HG03457 (cell line): ENCODE measurements around the gene SETD4.

Source experiments
- ATAC-seq: cut with Tn5 transposase; IDR thresholded peaks from one replicate; pipeline ENCODE4 v1.9.1; 2021; ENCODE audit warnings: moderate number of reproducible peaks; ENCODE audit not compliant: unreplicated experiment

Gene SETD4

DNA sequence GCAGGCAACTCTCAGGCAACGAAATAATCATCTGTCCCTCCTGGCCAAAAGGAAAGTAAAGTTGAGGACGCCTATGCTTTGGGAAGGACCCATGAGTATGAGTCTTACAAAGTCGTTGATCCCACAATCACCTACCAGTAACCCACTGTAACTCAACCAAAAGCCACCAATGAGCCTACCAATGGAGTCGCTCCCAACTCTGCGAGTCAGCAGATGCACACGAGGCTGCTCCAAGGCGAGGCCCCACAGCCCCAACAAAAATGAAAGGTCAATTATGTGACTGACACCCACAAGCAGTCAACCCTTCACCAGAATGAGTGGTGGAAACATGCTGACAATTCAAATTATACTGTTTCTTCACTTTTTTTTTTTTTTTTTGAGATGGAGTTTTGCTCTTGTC is 12.0 kb downstream of the SETD4 start:
- ATAC-seq = no peak

DNA sequence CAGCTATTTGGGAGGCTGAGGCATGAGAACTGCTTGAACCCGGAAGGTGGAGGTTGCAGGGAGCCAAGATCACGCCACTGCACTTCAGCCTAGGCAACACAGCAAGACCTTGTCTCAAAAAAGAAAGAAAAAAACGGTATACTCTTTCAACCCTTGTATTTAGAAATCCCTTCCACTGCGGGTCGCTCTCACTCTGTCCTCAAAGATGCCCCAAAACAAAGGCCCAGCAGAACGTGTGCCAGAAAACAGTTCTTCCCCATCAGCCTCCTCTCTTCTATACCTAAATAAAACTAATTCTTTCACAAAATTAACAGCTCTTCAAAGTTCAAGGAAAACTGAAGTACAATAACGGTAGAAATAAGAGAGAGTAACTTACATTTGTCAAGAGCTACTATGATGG is 13.2 kb downstream of the SETD4 start:
- ATAC-seq = no peak

DNA sequence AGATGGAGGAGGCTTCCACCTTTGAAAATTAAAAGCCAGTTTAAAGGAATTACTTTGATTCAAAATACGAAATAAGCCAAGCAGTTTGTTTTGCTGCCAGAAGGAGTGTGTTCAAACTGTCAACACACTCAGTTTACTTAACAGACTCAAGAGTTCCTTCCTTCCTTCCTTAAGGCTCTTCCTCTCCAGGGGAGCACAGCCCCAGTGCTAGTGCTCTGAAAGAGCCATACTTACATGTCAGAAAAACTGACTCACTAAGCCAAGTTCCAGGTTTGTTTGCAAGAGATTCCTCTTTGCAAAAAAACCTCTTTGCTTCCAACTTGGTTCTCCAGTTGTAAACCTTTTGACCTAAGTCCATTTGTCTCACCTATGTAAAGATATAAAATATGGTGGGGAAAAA is 14.3 kb downstream of the SETD4 start:
- ATAC-seq = no peak

DNA sequence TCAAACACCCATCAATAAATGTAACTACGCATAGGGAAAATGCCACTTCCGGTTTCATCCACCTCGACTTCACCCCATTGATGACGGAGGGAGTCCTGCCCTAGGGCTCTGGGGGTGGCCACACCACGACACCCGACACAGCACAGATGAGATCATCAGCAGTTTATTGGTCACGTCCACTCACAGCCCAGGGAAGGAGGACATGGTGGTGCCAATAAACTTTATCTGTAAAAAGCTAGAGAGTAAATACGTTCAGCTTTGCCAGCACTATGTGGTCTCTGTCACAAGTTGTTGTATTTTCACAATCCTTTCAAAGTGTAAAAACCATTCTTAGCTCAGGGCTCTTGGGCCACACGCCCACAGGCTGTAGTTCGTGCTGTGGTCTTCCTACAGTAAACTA is 16.3 kb downstream of the SETD4 start:
- ATAC-seq = no peak

DNA sequence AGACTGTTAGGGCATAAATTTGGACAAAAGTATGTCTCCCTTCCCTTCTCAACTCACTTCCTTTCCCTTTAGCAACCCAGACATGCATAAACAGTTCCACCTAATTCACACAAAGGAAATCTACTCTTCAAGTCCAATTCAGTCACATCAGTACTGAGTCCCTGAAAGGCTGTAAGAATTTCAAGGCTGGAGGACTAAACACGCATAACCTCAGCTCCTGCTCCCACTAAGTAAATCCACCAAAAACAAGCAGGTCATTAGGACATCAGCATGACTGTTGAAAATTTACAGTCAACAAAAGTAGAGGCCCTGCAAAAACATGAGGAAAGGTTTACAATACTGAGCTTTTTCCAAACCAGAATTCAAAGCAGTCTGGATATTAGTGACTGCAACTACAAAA is 18.4 kb downstream of the SETD4 start:
- no peak for ATAC-seq

DNA sequence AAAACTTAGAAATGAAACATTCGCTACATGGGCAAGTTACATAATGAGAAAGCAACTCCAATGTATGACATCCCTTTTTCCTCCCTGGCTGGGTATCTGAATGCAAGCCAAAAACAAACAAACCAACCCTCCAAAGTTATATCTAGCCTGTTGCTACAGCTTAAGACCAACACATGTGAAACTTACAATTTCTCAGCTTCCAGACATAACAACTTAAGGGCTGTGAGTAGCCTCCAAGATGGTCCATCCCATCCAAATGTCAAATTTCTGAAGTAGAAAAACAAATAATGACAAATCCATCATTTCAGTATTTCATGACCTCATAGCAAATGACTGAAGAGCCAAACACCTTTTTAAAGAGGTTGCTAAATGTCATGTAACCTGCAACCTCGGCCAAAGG is 19.9 kb downstream of the SETD4 start:
- ATAC-seq = no peak

DNA sequence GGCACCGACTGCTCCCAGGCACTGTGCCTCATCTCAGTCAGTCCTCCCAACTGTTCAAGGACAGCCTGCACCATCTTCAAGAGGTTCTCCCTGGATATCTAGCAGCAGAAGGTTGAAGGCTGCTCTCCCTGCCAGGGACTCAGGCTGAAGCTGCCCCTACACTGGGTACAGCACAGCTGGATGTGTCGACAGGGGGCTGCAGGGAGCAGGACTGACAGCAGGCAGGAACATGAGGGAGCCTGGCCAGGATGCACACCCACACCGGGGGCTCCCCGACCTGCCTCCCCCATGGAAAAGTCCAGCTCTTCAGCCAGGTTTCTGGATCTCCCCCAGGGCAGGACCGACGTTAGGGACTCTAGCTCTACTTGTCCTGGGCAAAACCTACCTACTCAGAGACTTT is 20.5 kb downstream of the SETD4 start:
- no peak for ATAC-seq

DNA sequence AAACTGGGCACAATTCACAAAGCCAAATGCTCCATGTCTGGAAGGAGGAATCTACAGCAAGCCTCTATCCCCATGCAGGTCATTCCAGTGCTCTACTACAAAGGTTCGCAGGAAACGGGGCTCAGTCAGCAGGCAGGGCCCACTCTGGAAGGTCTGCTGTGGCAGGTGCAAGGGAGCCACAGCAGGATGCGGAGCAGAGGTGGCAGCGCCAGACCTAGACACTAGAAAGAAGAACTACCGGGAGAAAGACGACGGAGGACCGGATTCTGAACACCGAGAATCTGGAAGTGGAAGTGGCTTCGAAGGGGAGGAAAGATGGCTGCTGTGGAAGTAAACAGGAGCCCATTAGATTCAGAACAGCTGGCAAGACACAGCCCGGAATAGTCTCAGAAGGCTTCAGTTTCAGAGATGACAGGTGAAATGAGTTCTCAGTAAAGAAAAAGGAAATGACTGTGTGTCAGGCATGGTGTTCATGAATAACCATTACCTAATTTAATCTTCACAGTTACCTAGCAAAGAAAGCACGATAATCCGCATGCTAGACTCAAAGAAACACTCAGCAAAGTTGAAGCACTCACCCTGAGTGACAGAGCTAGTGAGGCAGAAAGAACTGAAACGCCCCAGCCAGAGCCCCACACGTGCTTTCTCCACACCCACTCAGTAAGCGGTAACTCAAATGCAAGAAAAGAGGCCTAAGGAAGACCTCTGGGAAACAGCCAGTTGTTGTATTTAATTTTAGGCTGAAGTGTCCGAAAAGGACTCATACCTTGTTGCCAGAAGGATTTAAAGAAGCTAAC is 21.4 kb downstream of the SETD4 start:
- ATAC-seq = no peak

DNA sequence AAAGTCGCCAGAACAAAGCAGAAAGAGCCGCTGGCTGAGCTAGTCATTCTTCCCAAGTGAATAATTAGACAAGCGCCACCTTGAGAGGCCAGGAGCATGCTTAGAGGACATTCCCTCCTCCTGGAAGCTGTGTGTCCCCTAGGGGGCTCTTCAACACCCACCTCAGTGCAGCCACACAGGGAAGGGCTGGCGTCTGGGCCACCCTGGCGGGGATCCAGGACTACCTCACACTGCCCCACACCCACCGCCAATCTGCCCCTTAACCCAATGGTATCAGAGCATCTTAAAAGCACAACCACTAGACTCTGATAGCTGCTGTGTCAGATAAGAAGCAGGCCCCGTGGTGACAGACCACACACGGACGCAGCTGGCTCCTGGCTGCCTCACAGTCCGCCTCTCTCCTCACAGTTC is 24.9 kb downstream of the SETD4 start:
- ATAC-seq = no peak

DNA sequence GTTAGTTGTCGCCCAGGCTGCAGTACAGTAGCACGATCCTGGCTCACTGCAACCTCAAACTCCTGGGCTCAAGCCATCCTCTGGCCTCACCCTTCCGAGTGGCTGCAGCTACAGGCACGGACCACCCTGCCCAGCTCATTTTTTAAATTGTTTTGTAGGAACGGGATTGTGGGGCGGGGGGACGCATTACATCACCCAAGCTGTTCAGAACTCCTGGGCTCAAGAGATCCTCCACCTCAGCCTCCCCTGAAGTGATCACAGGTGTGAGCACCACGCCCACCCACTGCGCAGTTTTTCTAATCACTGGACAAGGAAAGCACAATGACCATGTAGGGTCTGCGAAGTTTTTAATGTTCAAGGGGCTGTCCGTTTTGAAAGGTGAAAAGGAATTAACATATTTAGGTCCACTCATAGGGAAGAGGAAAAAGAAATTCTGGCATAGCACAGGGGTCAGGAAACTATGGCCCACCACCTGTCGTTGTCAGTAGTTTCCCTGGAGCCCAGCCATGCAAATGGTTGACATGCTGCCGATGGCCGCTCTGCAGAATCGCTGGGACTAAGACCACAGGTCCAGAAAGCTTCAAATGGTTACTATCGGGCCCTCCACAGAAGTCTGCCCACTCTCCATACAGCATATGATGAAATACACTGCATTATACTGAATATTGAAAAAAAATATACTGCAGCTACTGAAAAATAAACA is 26.0 kb downstream of the SETD4 start:
- no peak for ATAC-seq

DNA sequence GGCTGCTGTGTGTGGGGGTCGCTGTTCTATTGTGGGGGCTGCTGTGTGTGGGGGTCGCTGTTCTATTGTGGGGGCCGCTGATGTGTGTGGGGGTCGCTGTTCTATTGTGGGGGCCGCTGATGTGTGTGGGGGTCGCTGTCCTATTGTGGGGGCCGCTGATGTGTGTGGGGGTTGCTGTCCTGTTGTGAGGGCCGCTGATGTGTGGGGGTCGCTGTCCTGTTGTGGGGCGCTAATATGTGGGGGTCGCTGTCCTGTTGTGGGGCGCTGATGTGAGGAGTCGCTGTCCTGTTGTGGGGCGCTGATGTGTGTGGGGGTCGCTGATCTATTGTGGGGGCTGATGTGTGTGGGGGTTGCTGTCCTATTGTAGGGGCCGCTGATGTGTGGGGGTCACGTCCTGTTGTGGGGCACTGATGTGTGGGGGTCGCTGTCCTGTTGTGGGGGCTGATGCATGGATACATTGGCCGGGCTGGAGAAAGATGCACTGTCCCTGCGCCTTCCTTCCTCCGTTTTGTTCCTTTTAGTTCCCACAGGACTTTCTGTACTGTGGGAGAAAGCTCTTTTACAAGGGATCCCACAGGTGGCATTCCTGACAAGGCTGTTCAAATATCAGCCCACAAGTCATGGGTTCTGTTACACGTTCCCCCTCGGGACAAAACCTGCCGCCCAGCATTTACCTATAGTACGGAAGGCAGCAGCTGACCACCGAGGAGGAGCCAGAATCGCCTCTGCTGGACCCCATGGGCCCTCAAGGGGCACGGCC is 27.5 kb downstream of the SETD4 start:
- ATAC-seq = no peak

DNA sequence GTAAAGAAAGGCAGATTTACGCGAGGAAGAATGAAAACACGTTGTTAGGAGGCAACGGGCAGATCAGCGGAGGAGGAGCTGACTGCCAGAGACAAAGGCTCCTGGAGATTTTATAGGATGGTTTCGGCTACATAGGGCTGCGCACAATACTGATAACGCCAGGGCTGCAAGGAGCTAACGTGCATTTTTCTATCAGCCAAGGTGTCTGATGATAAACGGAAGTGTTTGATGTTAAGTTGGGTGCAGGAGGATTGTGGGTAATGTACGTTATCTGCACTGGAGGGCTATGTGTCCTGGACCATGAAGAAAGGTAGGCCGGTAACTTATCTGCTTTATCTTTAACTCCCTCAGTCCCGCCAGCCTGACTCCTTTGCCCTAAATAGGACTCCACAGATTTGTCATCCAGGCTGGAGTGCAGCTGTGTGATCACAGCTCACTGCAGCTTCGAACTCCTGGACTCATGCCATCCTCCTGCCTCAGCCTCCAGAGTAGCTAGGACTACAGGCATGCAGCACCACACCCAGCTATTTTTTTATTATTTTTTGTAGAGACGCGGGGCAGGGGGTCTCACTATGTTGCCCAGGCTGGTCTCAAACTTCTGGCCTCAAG is 29.6 kb downstream of the SETD4 start:
- ATAC-seq = no peak

DNA sequence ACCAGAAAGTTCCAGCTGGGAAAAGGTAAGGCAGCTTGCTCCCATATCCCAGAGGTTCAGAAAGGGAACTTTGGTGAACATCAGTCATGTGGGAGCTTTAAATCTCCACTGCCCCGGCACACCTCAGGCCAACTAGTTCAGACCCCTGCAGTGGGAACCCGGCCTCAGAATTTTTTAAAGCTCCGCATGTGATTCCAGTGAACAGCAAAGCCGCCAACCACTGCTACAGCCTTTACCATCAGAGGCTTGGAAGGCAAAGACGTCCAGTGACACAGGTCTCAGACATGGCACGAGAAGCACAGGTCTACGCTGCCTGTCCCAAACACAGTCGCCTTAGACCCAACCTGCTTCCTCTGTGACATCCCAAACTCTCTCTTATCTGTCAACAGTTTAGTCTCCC is 31.0 kb downstream of the SETD4 start:
- ATAC-seq = no peak

DNA sequence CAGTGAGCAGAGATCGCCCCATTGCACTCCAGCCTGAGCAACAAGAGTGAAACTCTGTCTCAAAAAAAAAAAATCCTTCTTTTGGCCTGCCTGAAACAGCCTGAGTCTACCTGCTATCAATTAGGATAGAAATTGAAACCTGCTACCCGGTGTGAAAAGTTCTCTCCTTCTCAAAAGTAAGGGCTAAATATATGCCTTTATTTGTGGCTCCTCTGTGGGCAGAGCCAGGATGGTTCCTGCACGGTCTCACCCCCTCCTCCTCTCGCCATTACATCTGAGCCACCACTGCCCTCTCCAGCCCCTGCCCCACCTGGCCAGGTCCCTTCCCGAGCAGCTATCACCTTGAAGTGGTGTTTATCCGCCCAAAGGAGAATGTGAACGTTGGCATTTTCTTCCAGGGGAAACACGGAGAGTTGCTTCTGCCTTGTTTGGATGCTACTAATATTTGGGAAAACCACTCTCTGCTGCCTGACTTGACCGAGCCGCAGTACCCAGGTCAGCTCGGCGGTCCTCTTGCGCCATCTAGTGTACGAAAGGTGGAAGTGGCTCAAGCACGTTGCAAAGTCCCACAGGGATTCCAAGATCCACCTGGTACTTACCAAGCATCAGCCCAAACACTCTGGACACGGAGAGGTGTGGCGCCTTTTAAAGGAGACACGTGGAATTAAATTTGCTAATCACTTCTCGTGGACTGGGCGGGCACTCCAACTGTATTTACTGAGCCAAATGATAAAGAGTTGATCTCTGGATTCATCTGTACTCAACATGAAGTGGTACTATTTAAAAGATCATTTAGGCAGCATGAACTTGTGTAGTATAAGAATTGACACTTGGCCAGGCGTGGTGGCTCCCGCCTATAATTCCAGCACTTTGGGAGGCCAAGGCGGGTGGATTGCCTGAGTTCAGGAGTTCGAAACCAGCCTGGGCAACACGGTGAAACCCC is 31.9 kb downstream of the SETD4 start:
- ATAC-seq = no peak

DNA sequence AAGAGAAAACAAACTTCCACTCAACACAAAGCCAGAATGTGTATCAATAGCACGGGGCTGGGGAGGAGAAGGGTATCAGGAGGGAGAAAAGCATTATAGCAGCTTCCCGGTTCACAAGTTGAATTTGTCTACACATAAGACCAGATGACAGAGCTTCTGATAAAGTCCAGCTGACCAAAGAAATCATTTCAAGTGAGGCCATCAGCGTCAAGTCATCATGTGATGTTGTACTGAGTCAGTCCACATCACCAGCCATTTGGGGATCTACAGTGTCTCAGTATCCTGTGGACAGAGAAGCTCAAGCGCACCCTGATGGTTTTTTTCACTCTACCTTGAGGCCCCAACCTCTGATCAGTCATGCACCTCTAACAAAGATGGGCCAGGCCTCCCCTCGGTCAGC is 33.0 kb downstream of the SETD4 start:
- no peak for ATAC-seq

DNA sequence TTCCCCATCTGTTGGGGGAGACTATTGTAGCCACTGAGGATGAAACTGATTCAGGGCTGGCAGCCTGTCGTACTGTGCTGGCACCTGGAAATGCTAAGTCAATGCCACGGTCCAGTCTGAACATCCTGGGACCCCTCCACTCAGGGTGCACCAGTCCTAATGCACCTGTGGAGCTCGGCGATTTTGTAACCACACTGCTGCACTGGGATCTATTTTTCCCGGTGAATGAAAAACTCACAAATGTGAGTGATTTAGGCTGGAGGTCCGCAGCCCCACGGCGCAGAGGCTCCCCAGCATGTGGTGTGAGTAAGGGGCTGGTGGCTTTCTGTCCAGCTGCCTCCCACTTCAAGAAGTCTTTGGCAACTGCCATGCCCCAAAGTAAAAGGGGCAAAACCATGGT is 35.5 kb downstream of the SETD4 start:
- ATAC-seq = no peak

DNA sequence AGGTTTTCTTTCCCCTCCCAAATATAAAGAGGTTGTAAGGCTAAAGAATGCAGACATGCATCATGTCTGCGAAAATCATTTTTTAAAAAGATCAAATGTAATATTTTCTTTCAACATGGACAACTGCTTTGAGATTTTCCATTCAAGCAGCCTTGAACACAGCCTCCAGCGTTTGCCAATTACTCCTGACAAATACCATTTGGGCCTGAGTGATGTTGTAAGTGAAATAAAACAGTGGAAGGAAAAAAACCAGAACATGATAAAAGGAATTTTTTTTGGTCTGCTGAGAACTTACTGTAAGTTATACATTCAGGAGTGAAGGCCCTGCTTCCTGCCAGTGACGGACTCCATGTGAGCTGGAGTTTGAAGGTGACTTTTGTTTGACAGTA is 37.2 kb downstream of the SETD4 start:
- ATAC-seq = no peak

DNA sequence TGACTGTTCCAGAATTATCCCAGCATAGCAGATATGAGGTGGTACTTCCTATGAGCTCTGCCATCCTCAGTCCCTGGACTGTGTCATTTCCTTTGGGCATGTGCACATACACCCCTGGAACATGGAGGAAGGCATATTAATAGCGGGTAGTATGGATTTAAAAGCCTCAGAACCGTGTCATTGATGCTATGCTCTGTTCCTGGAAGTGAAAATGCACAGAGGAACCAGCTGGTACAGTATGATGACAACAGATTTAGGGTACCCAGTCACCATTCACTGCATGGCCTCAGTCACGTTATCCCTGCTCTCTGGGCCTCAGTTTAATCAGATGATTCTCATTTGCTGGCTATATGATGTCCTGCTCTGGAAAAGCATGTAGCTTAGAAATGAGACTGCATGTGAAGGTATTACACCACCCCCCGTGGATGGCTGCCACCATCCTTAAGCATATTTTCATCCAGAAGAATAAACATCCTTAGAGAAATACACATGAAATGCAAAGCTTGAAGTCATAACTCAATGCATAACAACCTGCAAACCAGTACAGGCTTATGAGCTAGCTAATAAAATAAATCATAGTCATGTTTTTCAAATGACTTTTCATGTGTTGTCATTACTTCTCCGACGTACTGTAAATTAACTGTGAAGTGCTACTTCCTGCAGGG is 37.8 kb downstream of the SETD4 start:
- no peak for ATAC-seq

DNA sequence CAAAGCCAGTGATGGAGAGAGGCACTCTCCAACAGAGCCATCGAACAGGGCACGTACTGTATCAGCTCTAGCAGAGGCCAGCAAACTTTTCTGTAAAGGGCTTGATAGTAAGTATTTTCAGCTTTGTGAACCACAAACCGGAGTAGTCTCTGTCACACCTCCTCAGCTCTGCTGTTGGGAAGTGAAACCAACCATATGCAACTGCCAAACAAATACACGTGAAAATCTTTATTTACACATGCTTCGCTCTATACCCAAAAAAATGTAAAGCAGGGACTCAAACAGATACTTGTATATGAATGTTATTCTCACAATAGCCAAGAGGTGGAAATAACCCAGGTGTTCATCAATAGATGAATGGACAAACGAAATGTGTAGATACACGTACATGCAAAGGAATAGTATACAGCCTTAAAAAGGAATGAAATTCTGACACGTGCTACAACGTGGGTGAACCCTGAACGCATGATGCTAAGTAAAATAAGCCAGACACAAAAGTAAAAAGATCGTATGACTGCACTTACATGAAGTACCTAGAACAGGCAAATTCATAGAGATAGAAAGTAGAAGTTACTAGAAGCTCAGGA is 39.0 kb downstream of the SETD4 start:
- ATAC-seq = no peak

DNA sequence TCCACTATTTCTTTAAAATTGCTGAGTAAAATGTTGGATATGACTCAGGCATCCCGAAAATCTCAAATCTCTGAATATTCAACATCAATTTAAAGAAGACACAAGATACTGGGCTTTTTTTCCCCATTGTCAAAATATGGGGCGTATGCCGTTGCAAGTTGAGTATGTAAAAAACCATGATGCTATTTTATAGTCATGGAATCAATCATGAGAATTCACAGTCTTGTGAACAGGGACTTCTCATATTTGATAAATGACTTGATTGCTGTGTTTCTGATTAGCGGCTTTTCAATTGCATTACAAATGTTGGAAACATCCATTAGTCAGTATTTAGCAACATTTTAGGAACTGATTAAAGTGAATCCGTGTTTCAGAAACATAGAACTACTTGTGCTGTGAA is 45.3 kb downstream of the SETD4 start:
- no peak for ATAC-seq
